ENCODE data around the gene DYNC1LI2. TPM values are rescaled to one million over a fixed set of nuclear protein-coding genes. Genes with fewer than 3 reads are reported as not detected.

The DYNC1LI2 gene
- total RNA-seq, 6 donors from 2014 or later, result 91.5 to 190 (median 132) TPM

DNA sequence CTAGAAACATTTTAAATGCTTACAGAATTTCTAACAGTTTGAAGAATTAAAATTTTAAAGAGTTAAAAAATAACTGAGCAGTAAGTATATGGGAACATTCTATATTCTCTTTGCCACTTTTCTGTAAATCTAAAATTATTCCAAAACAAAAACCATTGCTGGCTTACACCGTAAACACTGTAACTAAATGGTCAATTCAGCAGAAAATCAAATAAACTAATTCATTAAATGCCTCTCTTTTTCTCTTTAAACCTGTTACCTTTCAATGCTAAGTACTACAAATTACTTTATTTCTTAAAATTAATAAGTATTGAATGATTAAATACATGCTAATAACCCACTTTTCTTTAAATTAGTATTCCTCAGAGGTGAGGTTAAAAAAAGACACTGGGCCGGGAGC lies 36.0 kb upstream of the DYNC1LI2 start:
- no peak for TF ChIP-seq EP300 (IDR thresholded peaks at IDR 0.05)
- Histone ChIP-seq H3K36me3 (no peaks in the 10 kb centered on the region), H3K27ac (no peak overlapping the region), H3K4me3 (no peak overlapping the region), H3K4me1 (no peaks in the 10 kb centered on the region), H3K27me3 (no peaks in the 10 kb centered on the region), H3K9me3 (no peaks in the 10 kb centered on the region)
- DNase-seq, result no peak
- no peak for ATAC-seq (ENCODE audit: low FRiP score in 2 of 2)
- WGBS, 2 donors, result 94 to 96% methylated on average over 2 of the region's 2 CpGs

GRCh38 chr16:66786551-66786950 lies 35.1 kb upstream of the DYNC1LI2 start:
- DNase-seq (no peak), ATAC-seq (ENCODE audit: low FRiP score in 2 of 2) (no peak)
- no peaks in the 10 kb centered on the region for H3K27me3 ChIP-seq
- WGBS, 2 donors, result 93 to 95% methylated on average over 3 of the region's 3 CpGs
- no peaks in the 10 kb centered on the region for H3K9me3 ChIP-seq
- TF ChIP-seq EP300 (IDR thresholded peaks at IDR 0.05), result no peak
- no peak for TF ChIP-seq POLR2AphosphoS5 (IDR thresholded peaks at IDR 0.05)
- TF ChIP-seq POLR2A (IDR thresholded peaks at IDR 0.05), result no peak
- no peak for TF ChIP-seq CTCF (IDR thresholded peaks at IDR 0.05)
- no peaks in the 10 kb centered on the region for H3K4me1 ChIP-seq
- no peak overlapping the region for H3K27ac ChIP-seq
- H3K4me3 ChIP-seq, result no peak overlapping the region
- H3K36me3 ChIP-seq, result no peaks in the 10 kb centered on the region

DNA sequence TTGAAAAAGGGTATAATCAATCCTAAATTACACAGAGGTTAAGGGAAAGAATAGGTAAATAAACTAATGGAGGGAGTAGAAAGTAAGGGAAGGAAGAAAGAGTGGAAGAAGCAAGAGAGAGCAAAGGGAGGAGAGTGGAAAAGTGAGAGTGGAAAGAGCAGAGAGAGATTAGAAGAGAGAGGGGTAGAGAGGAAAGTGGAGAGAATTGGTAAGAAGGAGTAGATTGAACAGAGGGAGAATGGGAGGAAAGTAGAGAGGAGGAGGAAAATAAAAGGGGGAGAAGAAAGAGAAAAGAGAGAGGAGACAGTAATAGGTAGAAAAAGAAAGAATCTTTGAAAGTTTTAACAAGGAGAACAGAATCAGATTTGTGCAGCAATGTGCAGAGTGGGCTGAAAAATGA lies 25.0 kb upstream of the DYNC1LI2 start:
- ATAC-seq (ENCODE audit: low FRiP score in 2 of 2), result no peak
- Histone ChIP-seq H3K36me3 (no peaks in the 10 kb centered on the region), H3K27me3 (no peaks in the 10 kb centered on the region), H3K27ac (no peak overlapping the region), H3K4me1 (no peaks in the 10 kb centered on the region), H3K9me3 (no peaks in the 10 kb centered on the region), H3K4me3 (no peak overlapping the region)
- no peak for DNase-seq
- TF ChIP-seq POLR2AphosphoS5 (IDR thresholded peaks at IDR 0.05), result no peak
- TF ChIP-seq CTCF (IDR thresholded peaks at IDR 0.05), result no peak
- no peak for TF ChIP-seq EP300 (IDR thresholded peaks at IDR 0.05)

DNA sequence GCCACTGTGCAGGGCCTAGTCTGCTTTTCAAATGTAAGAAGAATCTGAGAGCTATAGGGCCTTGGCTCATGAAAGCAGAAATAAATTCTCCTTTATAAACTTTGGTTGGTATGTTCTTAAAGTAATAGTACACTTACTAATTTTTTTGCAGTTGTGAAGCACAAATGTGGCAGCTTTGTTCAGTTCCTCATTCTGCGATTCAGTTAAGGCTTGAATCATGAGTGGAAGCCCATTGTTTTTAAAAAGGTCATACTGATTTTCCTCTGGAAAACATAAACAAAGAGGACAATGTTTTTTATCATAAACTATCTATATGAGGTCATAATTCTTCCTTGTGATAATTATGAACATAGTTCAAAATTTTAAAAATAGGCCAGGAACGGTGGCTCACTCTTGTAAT lies 23.6 kb upstream of the DYNC1LI2 start:
- H3K36me3 ChIP-seq, result no peaks in the 10 kb centered on the region
- TF ChIP-seq EP300 (IDR thresholded peaks at IDR 0.05), result no peak
- no peak for TF ChIP-seq POLR2A (IDR thresholded peaks at IDR 0.05)
- TF ChIP-seq POLR2AphosphoS5 (IDR thresholded peaks at IDR 0.05), result no peak
- TF ChIP-seq CTCF (IDR thresholded peaks at IDR 0.05), result no peak
- H3K27me3 ChIP-seq, result no peaks in the 10 kb centered on the region
- 60 to 78% methylated on average over 2 of the region's 2 CpGs for WGBS, 2 donors
- ATAC-seq (ENCODE audit: low FRiP score in 2 of 2), result no peak
- H3K4me1 ChIP-seq, result no peaks in the 10 kb centered on the region
- H3K27ac ChIP-seq, result no peak overlapping the region
- no peak overlapping the region for H3K4me3 ChIP-seq
- DNase-seq, result no peak
- H3K9me3 ChIP-seq, result no peaks in the 10 kb centered on the region

GRCh38 chr16:66758086-66758485 lies 6.7 kb upstream of the DYNC1LI2 start:
- Histone ChIP-seq H3K27me3 (no peaks in the 10 kb centered on the region), H3K36me3 (no peaks in the 10 kb centered on the region), H3K4me1 (no peaks in the 10 kb centered on the region), H3K27ac (no peak overlapping the region), H3K9me3 (no peaks in the 10 kb centered on the region), H3K4me3 (no peak overlapping the region)
- ATAC-seq (ENCODE audit: low FRiP score in 2 of 2) (no peak), DNase-seq (no peak)
- TF ChIP-seq CTCF (IDR thresholded peaks at IDR 0.05) (no peak), EP300 (IDR thresholded peaks at IDR 0.05) (no peak), POLR2A (IDR thresholded peaks at IDR 0.05) (no peak), POLR2AphosphoS5 (IDR thresholded peaks at IDR 0.05) (no peak)

Data from upper lobe of left lung (tissue), 6 donors.